GM21381 (cell line): ENCODE results near the gene HGD.
"Not testable (repeated sequence)": the region's sequence is repeated elsewhere in the genome, so short reads cannot be mapped to it uniquely, and the experiment has no call there.

ENCODE experiments used
- ATAC-seq: cut with Tn5 transposase; IDR thresholded peaks from one replicate; pipeline ENCODE4 v1.9.1; 2021; ENCODE audit warnings: mild to moderate bottlenecking, moderate library complexity; ENCODE audit not compliant: unreplicated experiment

HGD gene

GRCh38 chr3:120680193-120680894 is 1.7 kb downstream of the HGD start:
- ATAC-seq: no peak

- no peak for ATAC-seq
These were observed 3.1 kb downstream of the HGD start for GRCh38 chr3:120678984-120679383.

- ATAC-seq: peak; percentile 93
These were observed 3.6 kb downstream of the HGD start for GRCh38 chr3:120678331-120678947.

- ATAC-seq: not testable (repeated sequence)
These were observed 4.8 kb downstream of the HGD start for GRCh38 chr3:120677193-120677592.

GRCh38 chr3:120673116-120673515 is 8.9 kb downstream of the HGD start:
- no peak for ATAC-seq

GRCh38 chr3:120670576-120670975 is 11.5 kb downstream of the HGD start:
- no peak for ATAC-seq

- ATAC-seq: no peak
These were observed 17.1 kb downstream of the HGD start for GRCh38 chr3:120664926-120665325.

- ATAC-seq: no peak
These were observed 20.1 kb downstream of the HGD start for GRCh38 chr3:120661945-120662344.

- ATAC-seq: no peak
These were observed 20.7 kb downstream of the HGD start for GRCh38 chr3:120661106-120661905.

GRCh38 chr3:120659834-120660233 is 22.2 kb downstream of the HGD start:
- ATAC-seq: no peak

- ATAC-seq: no peak
These were observed 22.8 kb downstream of the HGD start for GRCh38 chr3:120659285-120659684.

- no peak for ATAC-seq
These were observed 29.0 kb downstream of the HGD start for GRCh38 chr3:120652896-120653545.

GRCh38 chr3:120652281-120652680 is 29.8 kb downstream of the HGD start:
- ATAC-seq: no peak

GRCh38 chr3:120650311-120650710 is 31.7 kb downstream of the HGD start:
- no peak for ATAC-seq

- ATAC-seq: no peak
These were observed 32.2 kb downstream of the HGD start for GRCh38 chr3:120649830-120650233.

GRCh38 chr3:120648290-120648689 is 33.7 kb downstream of the HGD start:
- no peak for ATAC-seq

- ATAC-seq: no peak
These were observed 35.1 kb downstream of the HGD start for GRCh38 chr3:120646771-120647432.

GRCh38 chr3:120645083-120645845 is 36.8 kb downstream of the HGD start:
- no peak for ATAC-seq

GRCh38 chr3:120642368-120642948 is 39.6 kb downstream of the HGD start:
- ATAC-seq: no peak
